ENCODE measurements around the gene ATG2B.

The ATG2B gene

GRCh38 chr14:96284008-96284407 lies 79.1 kb downstream of the ATG2B start:
- peaks cover 14% of the 10 kb centered on the region for H3K36me3 ChIP-seq (ENCODE audit: insufficient read depth, low read length)
- H3K27ac ChIP-seq (ENCODE audit: low read depth, low read length), result no peak overlapping the region

GRCh38 chr14:96281486-96281885 lies 81.7 kb downstream of the ATG2B start:
- Histone ChIP-seq H3K4me1 (ENCODE audit: insufficient read depth, low read length) (peaks cover 13% of the 10 kb centered on the region), H3K9me3 (ENCODE audit: low read length) (peaks cover 7% of the 10 kb centered on the region), H3K27ac (ENCODE audit: low read depth, low read length) (no peak overlapping the region), H3K4me3 (ENCODE audit: low read depth in 1 of 2, low read length in 2 of 2) (no peak overlapping the region), H3K9ac (ENCODE audit: low read length) (no peak overlapping the region), H3K36me3 (ENCODE audit: insufficient read depth, low read length) (peaks cover 10% of the 10 kb centered on the region), H3K27me3 (ENCODE audit: control insufficient read depth in 1 of 2, insufficient read depth in 2 of 2, low read length in 2 of 2) (no peaks in the 10 kb centered on the region)

More at GRCh38 chr14:96284008-96284407, 79.1 kb downstream of the ATG2B start:
- Histone ChIP-seq H3K9ac (ENCODE audit: low read length) (no peak overlapping the region), H3K4me1 (ENCODE audit: insufficient read depth, low read length) (peaks cover 14% of the 10 kb centered on the region), H3K4me3 (ENCODE audit: low read depth in 1 of 2, low read length in 2 of 2) (no peak overlapping the region), H3K9me3 (ENCODE audit: low read length) (no peaks in the 10 kb centered on the region), H3K27me3 (ENCODE audit: control insufficient read depth in 1 of 2, insufficient read depth in 2 of 2, low read length in 2 of 2) (no peaks in the 10 kb centered on the region)

DNA sequence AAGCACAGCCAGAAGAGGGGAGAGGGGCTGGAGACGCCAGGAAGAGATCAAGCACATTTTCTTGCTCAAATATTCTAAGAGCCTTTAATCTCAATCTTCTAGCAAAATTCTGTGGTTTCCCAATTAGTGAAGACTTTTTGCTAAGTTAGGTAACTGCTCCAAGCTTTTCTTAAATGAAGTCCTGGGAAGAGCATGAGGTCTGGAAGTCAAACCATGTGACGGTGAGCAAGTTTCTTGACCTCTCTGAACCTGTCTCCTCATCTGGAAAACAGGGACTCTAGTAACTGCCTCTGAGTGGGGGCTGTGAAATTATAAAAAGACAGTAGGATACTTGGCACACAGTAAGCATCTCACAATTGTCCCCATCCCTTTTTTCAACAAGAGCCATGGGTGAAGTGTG lies 83.0 kb downstream of the ATG2B start:
- Histone ChIP-seq H3K36me3 (ENCODE audit: insufficient read depth, low read length) (peaks cover 10% of the 10 kb centered on the region), H3K4me1 (ENCODE audit: insufficient read depth, low read length) (peaks cover 18% of the 10 kb centered on the region)

GRCh38 chr14:96279564-96279963 lies 83.6 kb downstream of the ATG2B start:
- H3K36me3 ChIP-seq (ENCODE audit: insufficient read depth, low read length), result peaks cover 10% of the 10 kb centered on the region
- H3K9me3 ChIP-seq (ENCODE audit: low read length), result peaks cover 7% of the 10 kb centered on the region
- H3K4me3 ChIP-seq (ENCODE audit: low read depth in 1 of 2, low read length in 2 of 2), result no peak overlapping the region
- no peak overlapping the region for H3K27ac ChIP-seq (ENCODE audit: low read depth, low read length)
- no peaks in the 10 kb centered on the region for H3K27me3 ChIP-seq (ENCODE audit: control insufficient read depth in 1 of 2, insufficient read depth in 2 of 2, low read length in 2 of 2)
- no peak overlapping the region for H3K9ac ChIP-seq (ENCODE audit: low read length)
- peaks cover 24% of the 10 kb centered on the region for H3K4me1 ChIP-seq (ENCODE audit: insufficient read depth, low read length)

More for the DNA sequence above, 83.0 kb downstream of the ATG2B start:
- Histone ChIP-seq H3K27ac (ENCODE audit: low read depth, low read length) (no peak overlapping the region), H3K4me3 (ENCODE audit: low read depth in 1 of 2, low read length in 2 of 2) (no peak overlapping the region), H3K9ac (ENCODE audit: low read length) (no peak overlapping the region), H3K9me3 (ENCODE audit: low read length) (peaks cover 7% of the 10 kb centered on the region), H3K27me3 (ENCODE audit: control insufficient read depth in 1 of 2, insufficient read depth in 2 of 2, low read length in 2 of 2) (no peaks in the 10 kb centered on the region)

- Histone ChIP-seq H3K27me3 (ENCODE audit: control insufficient read depth in 1 of 2, insufficient read depth in 2 of 2, low read length in 2 of 2) (no peaks in the 10 kb centered on the region), H3K27ac (ENCODE audit: low read depth, low read length) (no peak overlapping the region), H3K4me1 (ENCODE audit: insufficient read depth, low read length) (peaks cover 25% of the 10 kb centered on the region), H3K9ac (ENCODE audit: low read length) (no peak overlapping the region), H3K4me3 (ENCODE audit: low read depth in 1 of 2, low read length in 2 of 2) (no peak overlapping the region), H3K36me3 (ENCODE audit: insufficient read depth, low read length) (no peaks in the 10 kb centered on the region), H3K9me3 (ENCODE audit: low read length) (peaks cover 7% of the 10 kb centered on the region)
These were observed 85.3 kb downstream of the ATG2B start for GRCh38 chr14:96277890-96278289.

DNA sequence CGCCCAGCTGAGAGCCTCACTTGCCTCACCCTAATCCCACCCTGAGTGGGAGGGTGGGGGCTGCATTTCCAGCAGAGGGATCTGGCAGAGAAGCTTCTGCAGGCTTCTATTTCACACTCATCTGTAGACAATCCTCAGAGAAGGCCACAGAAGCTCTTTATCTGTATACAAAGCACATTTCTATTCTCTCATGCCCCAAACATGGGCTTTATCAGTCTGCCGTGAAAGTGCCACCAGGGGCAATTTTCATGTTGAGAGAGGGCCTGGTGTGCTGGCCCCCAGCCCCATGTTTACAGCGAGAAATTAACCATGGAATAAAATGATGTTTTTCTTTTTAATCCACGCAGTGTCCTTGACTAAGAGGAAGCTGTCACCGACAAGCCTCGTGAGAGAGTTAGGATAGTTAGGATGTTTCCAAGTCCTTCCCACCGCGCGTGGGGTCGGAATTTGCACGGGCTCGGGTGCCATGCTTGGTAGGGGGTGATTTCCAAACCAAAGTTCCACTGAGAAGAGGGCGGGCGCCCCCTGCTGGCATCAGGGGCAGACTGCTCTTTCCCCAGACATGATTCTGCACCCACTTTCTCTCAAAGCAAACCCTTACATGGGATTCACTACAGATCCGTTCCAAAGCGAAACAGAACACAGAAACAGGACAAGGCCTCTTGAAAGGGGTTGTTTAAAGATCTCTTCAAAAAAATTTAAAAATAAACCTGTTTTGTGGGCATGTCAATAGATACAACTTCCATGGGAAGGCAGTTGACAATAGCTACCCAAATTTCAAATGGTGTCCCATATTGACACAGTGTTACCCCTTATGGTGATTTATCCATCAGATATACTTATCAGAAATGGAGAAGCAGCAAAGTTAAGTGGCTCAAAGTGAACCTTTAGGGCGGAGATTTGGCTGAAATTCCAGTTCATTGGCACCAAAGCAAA lies 87.7 kb downstream of the ATG2B start:
- H3K9ac ChIP-seq (ENCODE audit: low read length), result no peak overlapping the region
- H3K9me3 ChIP-seq (ENCODE audit: low read length), result peaks cover 7% of the 10 kb centered on the region
- H3K27ac ChIP-seq (ENCODE audit: low read depth, low read length), result no peak overlapping the region
- peaks cover 16% of the 10 kb centered on the region for H3K4me1 ChIP-seq (ENCODE audit: insufficient read depth, low read length)
- H3K27me3 ChIP-seq (ENCODE audit: control insufficient read depth in 1 of 2, insufficient read depth in 2 of 2, low read length in 2 of 2), result no peaks in the 10 kb centered on the region
- no peaks in the 10 kb centered on the region for H3K36me3 ChIP-seq (ENCODE audit: insufficient read depth, low read length)
- H3K4me3 ChIP-seq (ENCODE audit: low read depth in 1 of 2, low read length in 2 of 2), result no peak overlapping the region

DNA sequence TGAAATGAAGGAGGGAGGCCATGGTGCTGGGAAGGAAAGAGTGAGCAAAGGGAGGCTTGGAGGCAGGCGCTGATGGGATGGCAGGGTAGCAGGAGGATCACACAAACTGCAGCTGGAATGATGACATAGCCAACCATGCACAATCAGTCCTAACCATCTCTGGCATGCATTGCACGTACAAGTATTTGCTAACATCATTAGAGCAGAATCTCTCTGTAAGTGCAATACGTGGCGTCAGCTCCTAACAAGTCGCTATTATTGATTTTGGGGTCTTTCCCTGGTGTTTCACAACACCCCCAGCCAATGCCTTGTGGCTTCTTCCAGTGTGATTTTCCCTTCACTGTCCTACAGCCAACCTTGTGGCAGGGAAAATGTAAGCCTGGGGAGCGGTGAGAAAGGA lies 88.6 kb downstream of the ATG2B start:
- Histone ChIP-seq H3K9me3 (ENCODE audit: low read length) (peaks cover 7% of the 10 kb centered on the region), H3K9ac (ENCODE audit: low read length) (no peak overlapping the region), H3K27ac (ENCODE audit: low read depth, low read length) (no peak overlapping the region), H3K4me1 (ENCODE audit: insufficient read depth, low read length) (peaks cover 19% of the 10 kb centered on the region), H3K4me3 (ENCODE audit: low read depth in 1 of 2, low read length in 2 of 2) (no peak overlapping the region), H3K36me3 (ENCODE audit: insufficient read depth, low read length) (no peaks in the 10 kb centered on the region), H3K27me3 (ENCODE audit: control insufficient read depth in 1 of 2, insufficient read depth in 2 of 2, low read length in 2 of 2) (no peaks in the 10 kb centered on the region)

DNA sequence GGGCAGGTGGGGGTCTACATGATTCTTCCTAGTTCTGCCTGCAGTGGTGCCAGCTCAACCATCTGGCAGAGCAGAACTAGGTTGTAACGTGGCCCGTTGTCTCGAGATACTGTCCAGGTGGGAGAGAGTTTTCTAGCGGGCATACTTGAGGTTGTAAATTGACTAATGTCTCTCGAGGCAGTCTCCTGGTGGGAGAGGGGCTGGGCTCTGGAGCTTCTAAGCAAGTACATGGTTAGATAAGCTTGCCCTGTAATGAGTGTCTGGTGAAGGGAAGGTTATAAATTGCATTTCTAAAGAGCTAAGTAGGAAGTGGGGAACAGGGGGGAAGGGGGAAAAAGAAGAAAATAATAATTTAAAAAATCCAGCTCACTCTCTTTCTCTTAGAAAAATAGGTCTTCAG lies 89.0 kb downstream of the ATG2B start:
- H3K9ac ChIP-seq (ENCODE audit: low read length), result no peak overlapping the region
- no peaks in the 10 kb centered on the region for H3K36me3 ChIP-seq (ENCODE audit: insufficient read depth, low read length)
- no peak overlapping the region for H3K27ac ChIP-seq (ENCODE audit: low read depth, low read length)
- no peaks in the 10 kb centered on the region for H3K27me3 ChIP-seq (ENCODE audit: control insufficient read depth in 1 of 2, insufficient read depth in 2 of 2, low read length in 2 of 2)
- peaks cover 7% of the 10 kb centered on the region for H3K9me3 ChIP-seq (ENCODE audit: low read length)
- H3K4me1 ChIP-seq (ENCODE audit: insufficient read depth, low read length), result peaks cover 23% of the 10 kb centered on the region
- no peak overlapping the region for H3K4me3 ChIP-seq (ENCODE audit: low read depth in 1 of 2, low read length in 2 of 2)

DNA sequence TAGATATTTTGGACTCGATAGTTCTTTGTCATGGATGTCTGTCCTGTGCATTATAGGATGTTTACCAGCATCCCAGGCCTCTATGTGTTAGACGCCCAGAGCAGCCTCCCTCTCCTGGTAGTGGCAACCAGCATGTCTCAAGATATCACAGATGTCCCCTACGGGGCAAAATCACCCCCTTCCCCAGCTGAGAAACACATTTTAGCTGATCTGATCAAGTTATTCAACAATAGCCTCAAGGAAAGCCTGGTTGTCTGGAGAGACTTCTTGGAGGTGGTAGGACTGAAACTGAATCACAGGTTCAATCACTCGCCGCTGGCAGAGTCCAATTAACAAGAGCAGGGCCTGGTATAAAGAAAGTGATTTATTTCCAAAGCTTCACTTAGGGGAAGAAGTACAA lies 89.5 kb downstream of the ATG2B start:
- Histone ChIP-seq H3K4me1 (ENCODE audit: insufficient read depth, low read length) (peaks cover 28% of the 10 kb centered on the region), H3K4me3 (ENCODE audit: low read depth in 1 of 2, low read length in 2 of 2) (no peak overlapping the region), H3K27ac (ENCODE audit: low read depth, low read length) (no peak overlapping the region), H3K27me3 (ENCODE audit: control insufficient read depth in 1 of 2, insufficient read depth in 2 of 2, low read length in 2 of 2) (no peaks in the 10 kb centered on the region), H3K9ac (ENCODE audit: low read length) (no peak overlapping the region), H3K9me3 (ENCODE audit: low read length) (peaks cover 7% of the 10 kb centered on the region), H3K36me3 (ENCODE audit: insufficient read depth, low read length) (no peaks in the 10 kb centered on the region)

- peaks cover 35% of the 10 kb centered on the region for H3K4me1 ChIP-seq (ENCODE audit: insufficient read depth, low read length)
- H3K9ac ChIP-seq (ENCODE audit: low read length), result no peak overlapping the region
- peaks cover 5% of the 10 kb centered on the region for H3K9me3 ChIP-seq (ENCODE audit: low read length)
- no peak overlapping the region for H3K27ac ChIP-seq (ENCODE audit: low read depth, low read length)
- H3K4me3 ChIP-seq (ENCODE audit: low read depth in 1 of 2, low read length in 2 of 2), result no peak overlapping the region
- no peaks in the 10 kb centered on the region for H3K36me3 ChIP-seq (ENCODE audit: insufficient read depth, low read length)
- H3K27me3 ChIP-seq (ENCODE audit: control insufficient read depth in 1 of 2, insufficient read depth in 2 of 2, low read length in 2 of 2), result no peaks in the 10 kb centered on the region
These were observed 90.2 kb downstream of the ATG2B start for GRCh38 chr14:96272777-96273473.

DNA sequence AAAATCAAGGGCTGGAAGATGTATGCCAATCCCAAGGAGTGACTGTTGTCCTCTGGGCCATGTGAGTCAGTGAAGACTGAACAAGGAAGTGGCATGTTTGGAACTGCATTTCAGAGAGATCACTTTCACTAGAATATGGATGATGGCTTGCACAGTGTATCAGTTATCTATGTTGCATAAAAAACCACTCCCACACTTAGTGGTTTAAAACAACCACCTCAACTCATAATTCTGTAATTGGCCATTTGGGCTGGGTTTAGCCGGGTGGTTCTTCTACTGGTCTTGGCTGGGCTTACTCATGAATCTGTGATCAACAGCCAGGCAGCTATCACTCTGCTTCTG lies 91.7 kb downstream of the ATG2B start:
- no peak overlapping the region for H3K27ac ChIP-seq (ENCODE audit: low read depth, low read length)
- H3K4me3 ChIP-seq (ENCODE audit: low read depth in 1 of 2, low read length in 2 of 2), result no peak overlapping the region
- no peaks in the 10 kb centered on the region for H3K27me3 ChIP-seq (ENCODE audit: control insufficient read depth in 1 of 2, insufficient read depth in 2 of 2, low read length in 2 of 2)
- H3K9ac ChIP-seq (ENCODE audit: low read length), result no peak overlapping the region
- H3K4me1 ChIP-seq (ENCODE audit: insufficient read depth, low read length), result peaks cover 43% of the 10 kb centered on the region
- H3K36me3 ChIP-seq (ENCODE audit: insufficient read depth, low read length), result no peaks in the 10 kb centered on the region
- H3K9me3 ChIP-seq (ENCODE audit: low read length), result no peaks in the 10 kb centered on the region
